GM12892 (cell line): ENCODE measurements around the gene SNRNP70. TPM values are rescaled to one million over a fixed set of nuclear protein-coding genes. Genes with fewer than 3 reads are reported as not detected.
A peak's percentile ranks its signal among the peaks of the same experiment; 100 is the strongest.
"Not testable (repeated sequence)": the region's sequence is repeated elsewhere in the genome, so short reads cannot be mapped to it uniquely, and the experiment has no call there.

ENCODE experiments used
- DNase-seq: peaks from one replicate; pipeline ENCODE4 v3.0.0; 2011; ENCODE audit not compliant: insufficient read length
- FAIRE-seq: peaks from 2 replicates; lab custom pipeline; 2011; peaks lifted over from hg19 to GRCh38; lab: Jason Lieb, UNC
- POLR2A ChIP-seq: IDR thresholded peaks from 2 replicates; pipeline ENCODE4 v1.6.1; 2011; ENCODE audit warnings: low read depth, low read length, control low read depth
- POLR2AphosphoS5 ChIP-seq: IDR thresholded peaks from 2 replicates; pipeline ENCODE4 v1.6.1; 2011; ENCODE audit warnings: low read depth, low read length, control low read depth
- TAF1 ChIP-seq: IDR thresholded peaks from 2 replicates; pipeline ENCODE4 v1.6.1; 2011; ENCODE audit warnings: low read depth, mild to moderate bottlenecking, control low read depth, low read length, borderline replicate concordance
- polyA plus RNA-seq: library from polyadenylated mRNA; unstranded; fragments of >200 nt; gene quantifications from one replicate; pipeline ENCODE4 v1.2.1, GENCODE V29; 2012; ENCODE audit warnings: missing spikeins, inconsistent platforms; ENCODE audit not compliant: missing spikeins

Gene SNRNP70
- 108 TPM for polyA plus RNA-seq

- DNase-seq, result peak; percentile 99
- peak; percentile 97 for TF ChIP-seq TAF1
- peak; percentile 96 for TF ChIP-seq POLR2A
- peak; percentile 98 for TF ChIP-seq POLR2AphosphoS5
- peak; percentile 99 for FAIRE-seq
Observed at GRCh38 chr19:49085020-49085867, at the start of gene SNRNP70. Gene SNRNP70, plus strand, starts transcription at chr19:49085451. Its CDS starts 964 bp downstream, at chr19:49086415.

GRCh38 chr19:49036815-49037214 is 48.4 kb upstream of the SNRNP70 start, which contains the start of gene CGB1:
Gene CGB1, minus strand, starts transcription at chr19:49036895. Its CDS starts 184 bp downstream, at chr19:49036711.
- FAIRE-seq, result not testable (repeated sequence)

DNA sequence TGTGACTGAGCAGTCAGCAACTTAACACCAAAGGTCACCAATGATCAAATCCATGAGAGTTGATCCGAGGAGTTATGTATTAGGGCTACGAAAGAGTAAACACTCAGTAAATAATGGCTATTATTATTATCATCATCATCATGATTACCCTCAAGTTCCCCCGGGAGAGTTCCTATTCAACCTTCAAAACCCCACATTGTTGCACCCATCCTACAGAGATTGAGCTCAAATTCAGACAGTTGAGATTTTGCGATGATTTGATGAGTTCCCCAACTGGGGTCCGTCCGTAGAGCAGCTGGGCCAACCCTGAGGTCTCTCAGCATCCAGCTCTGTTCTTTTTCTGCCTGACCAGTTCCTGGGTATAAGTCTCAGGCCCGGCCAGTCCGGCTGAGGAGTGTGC is 47.1 kb upstream of the SNRNP70 start:
- not testable (repeated sequence) for FAIRE-seq, DNase-seq

More at GRCh38 chr19:49036815-49037214, 48.4 kb upstream of the SNRNP70 start, which contains the start of gene CGB1:
- DNase-seq, result not testable (repeated sequence)

- DNase-seq, FAIRE-seq: not testable (repeated sequence)
Observed at GRCh38 chr19:49038557-49039276, 46.5 kb upstream of the SNRNP70 start.

DNA sequence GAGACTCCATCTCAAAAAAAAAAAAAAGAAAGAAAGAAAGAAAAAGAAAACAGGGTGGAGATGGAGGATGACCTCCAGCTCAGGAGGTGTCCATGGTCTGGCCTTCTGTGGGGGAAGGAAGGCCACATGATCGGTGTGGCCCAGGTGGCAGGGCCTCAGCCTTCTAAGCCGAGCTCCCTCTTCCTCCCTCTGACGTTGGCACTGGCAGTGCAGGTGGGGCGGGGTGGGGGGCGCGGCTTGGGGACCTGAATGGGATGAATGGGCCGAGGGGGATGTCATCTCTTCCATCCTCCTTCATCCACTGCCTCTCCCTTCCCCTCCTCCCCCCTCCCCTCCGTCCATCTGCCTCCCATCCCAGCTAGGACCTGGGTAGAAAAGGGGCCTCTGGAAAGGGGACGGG is 45.5 kb upstream of the SNRNP70 start:
- FAIRE-seq, DNase-seq: not testable (repeated sequence)

- FAIRE-seq (no peak), DNase-seq (no peak)
- no peak for TF ChIP-seq POLR2A
- TF ChIP-seq POLR2AphosphoS5, result no peak
- no peak for TF ChIP-seq TAF1
Observed at GRCh38 chr19:49042177-49042576, 43.1 kb upstream of the SNRNP70 start.

GRCh38 chr19:49042666-49043065 is 42.6 kb upstream of the SNRNP70 start:
- DNase-seq, FAIRE-seq: not testable (repeated sequence)

- not testable (repeated sequence) for FAIRE-seq, DNase-seq
Observed at GRCh38 chr19:49043548-49043947, 41.7 kb upstream of the SNRNP70 start, which contains the start of gene CGB5. Gene CGB5, plus strand, starts transcription at chr19:49043848. Its CDS starts 362 bp downstream, at chr19:49044210.

- not testable (repeated sequence) for DNase-seq, FAIRE-seq
Observed at GRCh38 chr19:49049011-49049410, 36.2 kb upstream of the SNRNP70 start, which contains the start of gene CGB8. Gene CGB8, minus strand, starts transcription at chr19:49049111. Its CDS starts 372 bp downstream, at chr19:49048739.

GRCh38 chr19:49049834-49050233 is 35.4 kb upstream of the SNRNP70 start:
- not testable (repeated sequence) for FAIRE-seq, DNase-seq

GRCh38 chr19:49050376-49051033 is 34.7 kb upstream of the SNRNP70 start:
- not testable (repeated sequence) for FAIRE-seq, DNase-seq

- TF ChIP-seq POLR2A (no peak), TAF1 (no peak), POLR2AphosphoS5 (no peak)
- peak; percentile 70 for FAIRE-seq
- peak; percentile 84 for DNase-seq
Observed at GRCh38 chr19:49056101-49056901, 28.9 kb upstream of the SNRNP70 start.

DNA sequence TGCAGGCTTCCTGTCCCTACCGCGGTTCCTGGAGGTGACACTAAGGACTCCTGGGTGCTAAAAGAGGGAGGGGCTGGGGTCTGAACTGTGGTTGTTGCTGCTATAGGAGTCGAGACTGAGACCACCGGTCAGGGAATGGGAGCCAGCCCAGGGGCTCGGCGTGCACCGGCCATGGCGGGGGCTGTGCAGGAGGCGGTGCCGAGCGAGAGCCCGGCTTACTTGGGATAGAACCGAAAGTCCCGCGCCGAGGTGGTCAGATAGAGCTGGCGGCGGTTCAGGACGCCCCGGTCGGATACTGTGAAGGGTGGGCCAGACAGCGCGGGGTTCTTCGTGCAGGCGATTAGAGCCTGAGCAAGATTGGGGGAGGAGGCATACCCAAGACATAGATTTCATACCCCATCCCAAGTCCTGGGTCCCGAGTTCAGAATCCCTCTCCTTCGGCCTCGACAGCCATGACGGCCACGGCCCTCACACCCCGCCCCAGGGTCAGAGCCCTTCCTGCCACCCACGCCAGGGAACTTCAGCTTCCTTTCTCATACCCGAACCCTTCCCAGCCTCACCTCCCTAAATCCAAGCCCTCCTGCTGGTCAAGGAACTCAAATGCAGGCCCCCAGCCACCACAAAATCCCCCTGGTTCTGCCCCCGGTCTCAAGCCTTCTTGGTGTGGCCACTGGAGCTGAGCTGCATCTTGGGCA is 28.2 kb upstream of the SNRNP70 start:
- not testable (repeated sequence) for FAIRE-seq, DNase-seq
